GM23338 (cell line): Measurements from ENCODE around the gene EHD4. TPM values are rescaled to one million over a fixed set of nuclear protein-coding genes. Genes with fewer than 3 reads are reported as not detected.

Source experiments
- ATAC-seq: fragments of 200-7000 bp; cut with Tn5 transposase; 3 replicates; pipeline ENCODE4 v1.9.1; 2020
- DNase-seq: peaks from one replicate; pipeline ENCODE4 v3.0.0-alpha.2; 2015; ENCODE audit warnings: low spot score
- H2AFZ ChIP-seq: fragments of 200-600 bp; sonication (generic); 2 replicates; pipeline ENCODE4 v1.8.0; 2016; ENCODE audit warnings: antibody characterized with exemption, mild to moderate bottlenecking, moderate library complexity
- H3F3A ChIP-seq: fragments of 200-600 bp; sonication (generic); replicated peaks from 2 replicates; pipeline ENCODE4 v1.8.0; 2017; ENCODE audit warnings: antibody characterized with exemption, mixed run types, low read depth
- H3K27ac ChIP-seq: fragments of 200-600 bp; sonication (generic); 2 replicates; pipeline ENCODE4 v1.6.1; 2016; ENCODE audit warnings: low read depth
- H3K27me3 ChIP-seq: fragments of 200-600 bp; sonication (generic); 2 replicates; pipeline ENCODE4 v1.8.0; 2016; ENCODE audit warnings: mild to moderate bottlenecking, mixed run types, moderate library complexity; ENCODE audit not compliant: insufficient read depth
- H3K36me3 ChIP-seq: fragments of 200-600 bp; sonication (generic); 2 replicates; pipeline ENCODE4 v1.8.0; 2016; ENCODE audit warnings: mild to moderate bottlenecking; ENCODE audit not compliant: insufficient read depth
- H3K4me1 ChIP-seq: fragments of 200-600 bp; sonication (generic); 2 replicates; pipeline ENCODE4 v1.8.0; 2016; ENCODE audit warnings: mild to moderate bottlenecking, moderate library complexity; ENCODE audit not compliant: insufficient read depth
- H3K4me2 ChIP-seq: fragments of 200-600 bp; sonication (generic); 2 replicates; pipeline ENCODE4 v1.7.1; 2017; ENCODE audit warnings: mixed run types
- H3K4me3 ChIP-seq: fragments of 200-600 bp; sonication (generic); 2 replicates; pipeline ENCODE4 v1.6.1; 2016; ENCODE audit warnings: mixed run types
- H3K79me2 ChIP-seq: fragments of 200-600 bp; sonication (generic); replicated peaks from 2 replicates; pipeline ENCODE4 v1.8.0; 2017; ENCODE audit warnings: mild to moderate bottlenecking; ENCODE audit not compliant: insufficient read depth
- H3K9me2 ChIP-seq: fragments of 200-600 bp; sonication (generic); 2 replicates; pipeline ENCODE4 v1.8.0; 2017; ENCODE audit not compliant: insufficient read depth
- H4K20me1 ChIP-seq: fragments of 200-600 bp; sonication (generic); replicated peaks from 2 replicates; pipeline ENCODE4 v1.8.0; 2017; ENCODE audit warnings: mild to moderate bottlenecking; ENCODE audit not compliant: insufficient read depth
- H3K27ac Mint-ChIP-seq: 2 replicates; pipeline ENCODE4 v1.8.0; 2020; ENCODE audit warnings: inconsistent platforms, mild to moderate bottlenecking, moderate library complexity, mixed read lengths
- H3K27me3 Mint-ChIP-seq: 3 replicates; pipeline ENCODE4 v1.8.0; 2022; ENCODE audit warnings: low read depth, mild to moderate bottlenecking, moderate library complexity, mixed read lengths, inconsistent platforms; ENCODE audit not compliant: insufficient read depth, poor library complexity
- H3K36me3 Mint-ChIP-seq: 3 replicates; pipeline ENCODE4 v1.8.0; 2021; ENCODE audit warnings: low read depth, mild to moderate bottlenecking, inconsistent platforms, moderate library complexity, mixed read lengths
- H3K4me1 Mint-ChIP-seq: 3 replicates; pipeline ENCODE4 v1.8.0; 2020; ENCODE audit warnings: mild to moderate bottlenecking, inconsistent platforms, mixed read lengths
- H3K4me3 Mint-ChIP-seq: 3 replicates; pipeline ENCODE4 v1.8.0; 2021; ENCODE audit warnings: moderate library complexity, mild to moderate bottlenecking, inconsistent platforms, mixed read lengths
- H3K9me3 Mint-ChIP-seq: 3 replicates; pipeline ENCODE4 v1.8.0; 2020; ENCODE audit warnings: moderate library complexity, mild to moderate bottlenecking, inconsistent platforms, mixed read lengths
- CREB1 ChIP-seq: fragments of 250-450 bp; sonication (Bioruptor Pico); IDR thresholded peaks from 2 replicates; pipeline ENCODE4 v1.5.0; 2020; ENCODE audit warnings: low read depth, mild to moderate bottlenecking, moderate library complexity
- CTCF ChIP-seq, 2 experiments: fragments of 200-600 bp in 1 of 2; sonication (generic) in 1 of 2; conservative IDR thresholded peaks; 2 replicates each; pipeline versions ENCODE4 v1.5.1 to v1.6.1; 2016 to 2017; ENCODE audit warnings: antibody characterized with exemption in 2 of 2, low read depth in 2 of 2, mild to moderate bottlenecking in 2 of 2, moderate library complexity in 1 of 2
- ETS1 ChIP-seq: IDR thresholded peaks from 2 replicates; pipeline ENCODE4 v1.6.1; 2016; ENCODE audit warnings: antibody characterized with exemption
- EZH2 ChIP-seq: fragments of 200-600 bp; sonication (generic); IDR thresholded peaks from one replicate; pipeline ENCODE4 v1.8.0; 2017; ENCODE audit warnings: antibody characterized with exemption, mild to moderate bottlenecking, low read depth; ENCODE audit not compliant: unreplicated experiment
- EZH2phosphoT487 ChIP-seq: fragments of 200-600 bp; sonication (generic); IDR thresholded peaks from one replicate; pipeline ENCODE4 v1.8.1; 2018; ENCODE audit warnings: antibody characterized with exemption; ENCODE audit not compliant: unreplicated experiment
- JUNB ChIP-seq: IDR thresholded peaks from one replicate; pipeline ENCODE4 v1.6.1; 2016; ENCODE audit warnings: antibody characterized with exemption; ENCODE audit not compliant: unreplicated experiment
- NANOG ChIP-seq: IDR thresholded peaks from 2 replicates; pipeline ENCODE4 v1.6.1; 2016; ENCODE audit warnings: antibody characterized with exemption, borderline replicate concordance
- POLR2AphosphoS5 ChIP-seq: IDR thresholded peaks from 2 replicates; pipeline ENCODE4 v1.6.1; 2016; ENCODE audit warnings: antibody characterized with exemption, low read depth
- REST ChIP-seq: IDR thresholded peaks from one replicate; pipeline ENCODE4 v1.6.1; 2018; ENCODE audit warnings: antibody characterized with exemption; ENCODE audit not compliant: unreplicated experiment
- STAT1 ChIP-seq: IDR thresholded peaks from one replicate; pipeline ENCODE4 v1.6.1; 2016; ENCODE audit warnings: antibody characterized with exemption; ENCODE audit not compliant: unreplicated experiment
- ZNF114 ChIP-seq: fragments of 250-450 bp; sonication (Bioruptor Pico); IDR thresholded peaks from 2 replicates; pipeline ENCODE4 v1.5.0; 2020; ENCODE audit warnings: mild to moderate bottlenecking, moderate library complexity
- ZNF331 ChIP-seq: fragments of 250-450 bp; sonication (Bioruptor Pico); IDR thresholded peaks from 2 replicates; pipeline ENCODE4 v1.5.0; 2020; ENCODE audit warnings: low read depth, mild to moderate bottlenecking, moderate library complexity
- polyA plus RNA-seq: library from polyadenylated mRNA; unstranded; fragments of >200 nt; fragmentation: Nextera tagmentation; extraction: Ambion mirVana; gene quantifications from 2 replicates; pipeline ENCODE4 v1.2.1, GENCODE V29; 2016
- total RNA-seq: library from RNA; depleted of rRNA; stranded (reverse); fragments of >200 nt; shearing (Covaris generic); gene quantifications from 2 replicates; pipeline ENCODE4 v1.2.3, GENCODE V29; 2014
- TF ChIP-seq, protein P1 (sequence below): fragments of 250-450 bp; sonication (Bioruptor Pico); IDR thresholded peaks from 2 replicates; pipeline ENCODE4 v1.5.0; 2020; ENCODE audit warnings: mild to moderate bottlenecking, moderate library complexity

The EHD4 gene
- total and polyA plus RNA-seq, 2 experiments from 2014 or later: 13.0 to 31.0 TPM

DNA sequence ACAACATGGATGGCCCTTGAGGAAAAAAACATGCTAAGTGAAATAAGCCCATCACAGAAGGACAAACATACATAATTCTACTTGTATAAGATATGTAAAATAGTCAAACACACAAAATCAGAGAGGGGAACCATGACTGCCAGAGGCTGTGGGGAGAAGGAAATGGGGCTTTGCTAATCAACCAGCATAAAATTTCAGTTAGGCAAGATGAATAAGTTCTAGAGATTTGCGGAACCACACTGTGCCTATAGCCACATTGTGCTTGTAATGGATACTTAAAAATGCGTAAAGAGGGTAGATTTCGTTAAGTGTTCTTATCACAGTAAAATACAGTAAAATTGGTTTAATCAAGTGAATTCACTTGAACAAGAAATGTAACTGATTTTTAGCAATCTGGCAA is 44.8 kb downstream of the EHD4 start:
- TF ChIP-seq POLR2AphosphoS5 (no peak), STAT1 (no peak), ETS1 (no peak), CREB1 (CRISPR knock-in tag) (no peak), EZH2phosphoT487 (no peak), REST (no peak), EZH2 (no peak), CTCF (conservative IDR thresholded peaks at IDR 0.05; ENCODE audit: low read depth in 2 of 2) (no peak), NANOG (no peak), JUNB (no peak), ZNF114 (CRISPR knock-in tag) (no peak), ZNF331 (no peak)
- TF ChIP-seq, protein P1, sequence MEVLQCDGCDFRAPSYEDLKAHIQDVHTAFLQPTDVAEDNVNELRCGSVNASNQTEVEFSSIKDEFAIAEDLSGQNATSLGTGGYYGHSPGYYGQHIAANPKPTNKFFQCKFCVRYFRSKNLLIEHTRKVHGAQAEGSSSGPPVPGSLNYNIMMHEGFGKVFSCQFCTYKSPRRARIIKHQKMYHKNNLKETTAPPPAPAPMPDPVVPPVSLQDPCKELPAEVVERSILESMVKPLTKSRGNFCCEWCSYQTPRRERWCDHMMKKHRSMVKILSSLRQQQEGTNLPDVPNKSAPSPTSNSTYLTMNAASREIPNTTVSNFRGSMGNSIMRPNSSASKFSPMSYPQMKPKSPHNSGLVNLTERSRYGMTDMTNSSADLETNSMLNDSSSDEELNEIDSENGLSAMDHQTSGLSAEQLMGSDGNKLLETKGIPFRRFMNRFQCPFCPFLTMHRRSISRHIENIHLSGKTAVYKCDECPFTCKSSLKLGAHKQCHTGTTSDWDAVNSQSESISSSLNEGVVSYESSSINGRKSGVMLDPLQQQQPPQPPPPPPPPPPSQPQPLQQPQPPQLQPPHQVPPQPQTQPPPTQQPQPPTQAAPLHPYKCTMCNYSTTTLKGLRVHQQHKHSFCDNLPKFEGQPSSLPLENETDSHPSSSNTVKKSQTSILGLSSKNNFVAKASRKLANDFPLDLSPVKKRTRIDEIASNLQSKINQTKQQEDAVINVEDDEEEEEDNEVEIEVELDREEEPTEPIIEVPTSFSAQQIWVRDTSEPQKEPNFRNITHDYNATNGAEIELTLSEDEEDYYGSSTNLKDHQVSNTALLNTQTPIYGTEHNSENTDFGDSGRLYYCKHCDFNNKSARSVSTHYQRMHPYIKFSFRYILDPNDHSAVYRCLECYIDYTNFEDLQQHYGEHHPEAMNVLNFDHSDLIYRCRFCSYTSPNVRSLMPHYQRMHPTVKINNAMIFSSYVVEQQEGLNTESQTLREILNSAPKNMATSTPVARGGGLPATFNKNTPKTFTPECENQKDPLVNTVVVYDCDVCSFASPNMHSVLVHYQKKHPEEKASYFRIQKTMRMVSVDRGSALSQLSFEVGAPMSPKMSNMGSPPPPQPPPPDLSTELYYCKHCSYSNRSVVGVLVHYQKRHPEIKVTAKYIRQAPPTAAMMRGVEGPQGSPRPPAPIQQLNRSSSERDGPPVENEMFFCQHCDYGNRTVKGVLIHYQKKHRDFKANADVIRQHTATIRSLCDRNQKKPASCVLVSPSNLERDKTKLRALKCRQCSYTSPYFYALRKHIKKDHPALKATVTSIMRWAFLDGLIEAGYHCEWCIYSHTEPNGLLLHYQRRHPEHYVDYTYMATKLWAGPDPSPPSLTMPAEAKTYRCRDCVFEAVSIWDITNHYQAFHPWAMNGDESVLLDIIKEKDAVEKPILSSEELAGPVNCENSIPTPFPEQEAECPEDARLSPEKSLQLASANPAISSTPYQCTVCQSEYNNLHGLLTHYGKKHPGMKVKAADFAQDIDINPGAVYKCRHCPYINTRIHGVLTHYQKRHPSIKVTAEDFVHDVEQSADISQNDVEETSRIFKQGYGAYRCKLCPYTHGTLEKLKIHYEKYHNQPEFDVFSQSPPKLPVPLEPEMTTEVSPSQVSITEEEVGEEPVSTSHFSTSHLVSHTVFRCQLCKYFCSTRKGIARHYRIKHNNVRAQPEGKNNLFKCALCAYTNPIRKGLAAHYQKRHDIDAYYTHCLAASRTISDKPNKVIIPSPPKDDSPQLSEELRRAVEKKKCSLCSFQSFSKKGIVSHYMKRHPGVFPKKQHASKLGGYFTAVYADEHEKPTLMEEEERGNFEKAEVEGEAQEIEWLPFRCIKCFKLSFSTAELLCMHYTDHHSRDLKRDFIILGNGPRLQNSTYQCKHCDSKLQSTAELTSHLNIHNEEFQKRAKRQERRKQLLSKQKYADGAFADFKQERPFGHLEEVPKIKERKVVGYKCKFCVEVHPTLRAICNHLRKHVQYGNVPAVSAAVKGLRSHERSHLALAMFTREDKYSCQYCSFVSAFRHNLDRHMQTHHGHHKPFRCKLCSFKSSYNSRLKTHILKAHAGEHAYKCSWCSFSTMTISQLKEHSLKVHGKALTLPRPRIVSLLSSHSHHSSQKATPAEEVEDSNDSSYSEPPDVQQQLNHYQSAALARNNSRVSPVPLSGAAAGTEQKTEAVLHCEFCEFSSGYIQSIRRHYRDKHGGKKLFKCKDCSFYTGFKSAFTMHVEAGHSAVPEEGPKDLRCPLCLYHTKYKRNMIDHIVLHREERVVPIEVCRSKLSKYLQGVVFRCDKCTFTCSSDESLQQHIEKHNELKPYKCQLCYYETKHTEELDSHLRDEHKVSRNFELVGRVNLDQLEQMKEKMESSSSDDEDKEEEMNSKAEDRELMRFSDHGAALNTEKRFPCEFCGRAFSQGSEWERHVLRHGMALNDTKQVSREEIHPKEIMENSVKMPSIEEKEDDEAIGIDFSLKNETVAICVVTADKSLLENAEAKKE (CRISPR knock-in tag): no peak
- Histone ChIP-seq H3K4me1 (no peaks in the 10 kb centered on the region), H3K9me2 (no peaks in the 10 kb centered on the region), H3K27ac (0 out of 2 replicates have a peak overlapping the region, but pooled peaks have one; percentile 20), H3K79me2 (peaks cover 5% of the 10 kb centered on the region; the same call in 1 of the 2 replicates), H3K27me3 (no peaks in the 10 kb centered on the region), H3K36me3 (0 out of 2 replicates have a peak, but pooled peaks cover 7% of the 10 kb centered on the region), H3K4me3 (no peak overlapping the region), H3K4me2 (no peak overlapping the region), H4K20me1 (peaks cover 10% of the 10 kb centered on the region), H2AFZ (no peak overlapping the region), H3F3A (0 out of 2 replicates have a peak, but pooled peaks cover 4% of the 10 kb centered on the region)
- Mint-ChIP-seq H3K27me3 (peaks cover 5% of the 10 kb centered on the region), H3K4me3 (no peak overlapping the region), H3K9me3 (no peaks in the 10 kb centered on the region), H3K36me3 (peaks cover 5% of the 10 kb centered on the region; the same call in 2 of the 3 replicates), H3K4me1 (peaks cover 24% of the 10 kb centered on the region), H3K27ac (no peak overlapping the region; the same call in 1 of the 2 replicates)
- DNase-seq: no peak
- no peak for ATAC-seq
